GM12878 (cell line): ENCODE measurements around the gene KCNMB3. TPM values are rescaled to one million over a fixed set of nuclear protein-coding genes. Genes with fewer than 3 reads are reported as not detected.

Experiments used
- ATAC-seq: fragments of 200-7000 bp; cut with Tn5 transposase; 3 replicates; pipeline ENCODE4 v1.9.1; 2020; ENCODE audit warnings: mild to moderate bottlenecking, moderate library complexity
- BruUV-seq: library from RNA; stranded (reverse); fragments of 400-500 nt; replicated peaks from 2 replicates; lab custom pipeline; 2021; lab: Mats Ljungman, UMichigan
- CTCF ChIA-PET: fragments of 300-600 bp; sonication (Branson Sonifier 250); formaldehyde crosslinking; extraction: SDS; loops from one replicate; lab custom pipeline; 2021; ENCODE audit warnings: inconsistent platforms; lab: Yijun Ruan, JAX
- POLR2A ChIA-PET: fragments of 350-600 bp; formaldehyde crosslinking; extraction: SDS; loops from one replicate; lab custom pipeline; 2021; ENCODE audit warnings: inconsistent platforms; lab: Charles Lee
- RAD21 ChIA-PET: fragments of 300-600 bp; sonication (Branson Sonifier 250); formaldehyde crosslinking; loops from one replicate; lab custom pipeline; 2023; ENCODE audit warnings: antibody characterized with exemption; ENCODE audit not compliant: unreplicated experiment; lab: Charles Lee
- SMC1A ChIA-PET: fragments of 300-600 bp; sonication (Branson Sonifier 250); formaldehyde crosslinking; loops from one replicate; lab custom pipeline; 2023; ENCODE audit not compliant: unreplicated experiment, uncharacterized antibody; lab: Charles Lee
- DNase-seq: peaks from one replicate; pipeline ENCODE4 v3.0.0-alpha.2; 2011; ENCODE audit warnings: low read depth, low spot score
- FAIRE-seq: peaks from 3 replicates; lab custom pipeline; 2011; peaks lifted over from hg19 to GRCh38; lab: Jason Lieb, UNC
- H2AFZ ChIP-seq: 2 replicates; pipeline ENCODE4 v1.6.0; 2011; ENCODE audit warnings: low read depth, low read length, control low read depth; ENCODE audit not compliant: control insufficient read depth
- H3K27ac ChIP-seq: 2 replicates; pipeline ENCODE4 v1.5.1; 2011; ENCODE audit warnings: control low read depth; ENCODE audit not compliant: control insufficient read depth, insufficient read depth
- H3K27me3 ChIP-seq, 2 experiments: replicated peaks in 1 of 2; 2 replicates each; pipeline versions ENCODE4 v1.6.0 to v1.6.1; 2011; ENCODE audit warnings: low read length in 1 of 2; ENCODE audit not compliant: control insufficient read depth in 2 of 2, insufficient read depth in 2 of 2
- H3K36me3 ChIP-seq, 2 experiments: 2 replicates each; pipeline ENCODE4 v1.5.1; 2011; ENCODE audit warnings: low read length in 1 of 2; ENCODE audit not compliant: control insufficient read depth in 2 of 2, insufficient read depth in 2 of 2
- H3K4me1 ChIP-seq: 2 replicates; pipeline ENCODE4 v1.6.1; 2011; ENCODE audit warnings: mild to moderate bottlenecking, low read length, moderate library complexity, mixed read lengths; ENCODE audit not compliant: control insufficient read depth, insufficient read depth
- H3K4me2 ChIP-seq: 2 replicates; pipeline ENCODE4 v1.6.0; 2011; ENCODE audit warnings: control low read depth; ENCODE audit not compliant: control insufficient read depth, insufficient read depth
- H3K4me3 ChIP-seq: fragments of 200-600 bp; sonication (generic); 2 replicates; pipeline ENCODE4 v1.5.1; 2016
- H3K79me2 ChIP-seq: 2 replicates; pipeline ENCODE4 v1.6.0; 2011; ENCODE audit warnings: low read length; ENCODE audit not compliant: control insufficient read depth, insufficient read depth
- H3K9ac ChIP-seq: 2 replicates; pipeline ENCODE4 v1.8.0; 2011; ENCODE audit warnings: low read length, control low read depth, mixed read lengths; ENCODE audit not compliant: control insufficient read depth, insufficient read depth
- H3K9me3 ChIP-seq: replicated peaks from 3 replicates; pipeline ENCODE4 v1.5.1; 2011; ENCODE audit warnings: mild to moderate bottlenecking, low read length; ENCODE audit not compliant: control insufficient read depth, insufficient read depth
- H4K20me1 ChIP-seq: 2 replicates; pipeline ENCODE4 v1.6.0; 2011; ENCODE audit not compliant: control insufficient read depth, insufficient read depth
- CREB1 ChIP-seq: IDR thresholded peaks from 2 replicates; pipeline ENCODE4 v1.6.1; 2012; ENCODE audit warnings: low read depth, mild to moderate bottlenecking, inconsistent platforms
- EGR1 ChIP-seq, 2 experiments: IDR thresholded peaks; 1 replicate in 1 of 2; 2 replicates in 1 of 2; pipeline ENCODE4 v1.6.1; 2011 to 2012; ENCODE audit warnings: low read depth in 2 of 2, low read length in 2 of 2, borderline replicate concordance in 1 of 2, mild to moderate bottlenecking in 1 of 2, moderate library complexity in 1 of 2
- KLF5 ChIP-seq: fragments of 450-650 bp; IDR thresholded peaks from 2 replicates; pipeline ENCODE4 v1.6.1; 2014; ENCODE audit warnings: mild to moderate bottlenecking; ENCODE audit not compliant: partially characterized antibody
- MYB ChIP-seq: fragments of 150-350 bp; IDR thresholded peaks from 2 replicates; pipeline ENCODE4 v1.6.1; 2014; ENCODE audit warnings: mild to moderate bottlenecking, low read depth, low read length, borderline replicate concordance
- POU2F2 ChIP-seq: IDR thresholded peaks from 3 replicates; pipeline ENCODE4 v1.6.1; 2011; ENCODE audit warnings: low read depth, mild to moderate bottlenecking, low read length, borderline replicate concordance
- TARDBP ChIP-seq: IDR thresholded peaks from 2 replicates; pipeline ENCODE4 v1.6.1; 2016; ENCODE audit warnings: borderline replicate concordance
- WGBS: methylation state at CpG from one replicate; pipeline ENCODE4 v1.1.6; 2016; ENCODE audit warnings: low lambda C conversion rate; ENCODE audit not compliant: insufficient replicate concordance, insufficient coverage; ENCODE audit errors: missing lambda C conversion rate; 5-methylcytosine and 5-hydroxymethylcytosine counted together
- in situ Hi-C: fragments of 300-500 bp; cut with MboI; formaldehyde crosslinking; loops from 9 replicates; pipeline ENCODE4 v1.14.3; 2018; ENCODE audit warnings: mixed read lengths
- intact Hi-C: fragments of 100-400 bp; cut with micrococcal nuclease; formaldehyde crosslinking; loops from one replicate; pipeline ENCODE4 v1.14.2; 2022; ENCODE audit not compliant: unreplicated experiment
- polyA plus RNA-seq, 11 experiments: library from polyadenylated mRNA; depleted of rRNA in 4 of 11; unstranded in 6 of 11; stranded (reverse) in 5 of 11; fragments of >200 nt; fragmentation: Nextera tagmentation in 4 of 11; fragmentation: Illumina TruSeq in 1 of 11; extraction: Ambion mirVana in 4 of 11; extraction: Trizol in 1 of 11; gene quantifications; 1 replicate in 1 of 11; 2 replicates in 10 of 11; pipeline versions ENCODE4 v1.2.1 to v1.2.3, GENCODE V29; 2011 to 2016; ENCODE audit warnings: inconsistent platforms in 2 of 11, missing spikeins in 2 of 11, low read depth in 1 of 11
- total RNA-seq, 4 experiments: library from RNA; depleted of rRNA in 3 of 4; stranded (reverse); fragments of >200 nt in 3 of 4; fragmentation: Illumina TruSeq in 1 of 4; extraction: Trizol in 1 of 4; gene quantifications; 2 replicates each; pipeline versions ENCODE4 v1.2.1 to v1.2.3, GENCODE V29; 2013 to 2021
- TF ChIP-seq, protein P1 (sequence below): IDR thresholded peaks from 2 replicates; pipeline ENCODE4 v1.6.1; 2011; ENCODE audit warnings: borderline replicate concordance, low read depth, mild to moderate bottlenecking, moderate library complexity, mixed read lengths, low read length; ENCODE audit not compliant: insufficient read depth; ENCODE audit errors: extremely low read length
- TF ChIP-seq, protein P2 (sequence below): IDR thresholded peaks from 2 replicates; pipeline ENCODE4 v1.6.1; 2011; ENCODE audit warnings: low read depth, low read length, improper control_type of control experiment, borderline replicate concordance
- TF ChIP-seq, protein P3 (sequence below): fragments of 450-650 bp; IDR thresholded peaks from 2 replicates; pipeline ENCODE4 v1.6.1; 2018; ENCODE audit warnings: borderline replicate concordance, mild to moderate bottlenecking; ENCODE audit not compliant: partially characterized antibody
- TF ChIP-seq, protein P4 (sequence below): fragments of 450-650 bp; IDR thresholded peaks from 2 replicates; pipeline ENCODE4 v1.6.1; 2018; ENCODE audit warnings: mild to moderate bottlenecking, low read depth, moderate library complexity; ENCODE audit not compliant: partially characterized antibody
- TF ChIP-seq, protein P5 (sequence below): fragments of 450-650 bp; IDR thresholded peaks from 2 replicates; pipeline ENCODE4 v1.6.1; 2017; ENCODE audit warnings: antibody characterized with exemption, mild to moderate bottlenecking, moderate library complexity

KCNMB3 gene
- total and polyA plus RNA-seq, 10 of the 15 experiments (the other 5 are each of a cell fraction or from before 2014, with no cell fraction given) = 0.20 to 4.6 (median 2.2) TPM

DNA sequence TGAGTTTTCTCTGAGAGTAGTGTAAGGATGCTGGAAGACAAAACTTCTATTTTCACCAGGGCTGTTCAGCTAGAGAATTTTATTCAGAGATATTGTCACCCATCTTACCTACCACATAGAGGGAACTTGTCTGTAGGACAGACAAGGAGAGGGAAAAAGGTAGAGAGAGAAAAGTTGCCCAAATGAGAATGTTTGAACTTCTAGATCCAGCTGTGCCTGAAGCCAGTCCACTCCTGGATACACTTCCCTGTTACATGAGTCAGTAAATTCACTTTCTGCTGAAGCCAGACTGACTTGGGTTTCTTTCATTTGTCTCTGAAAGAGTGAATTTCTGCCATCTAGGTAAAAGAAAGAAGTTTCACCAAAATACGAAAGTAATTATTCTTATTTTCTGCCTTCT, 27.2 kb upstream of the KCNMB3 start (continued):
- TF ChIP-seq, protein P1, sequence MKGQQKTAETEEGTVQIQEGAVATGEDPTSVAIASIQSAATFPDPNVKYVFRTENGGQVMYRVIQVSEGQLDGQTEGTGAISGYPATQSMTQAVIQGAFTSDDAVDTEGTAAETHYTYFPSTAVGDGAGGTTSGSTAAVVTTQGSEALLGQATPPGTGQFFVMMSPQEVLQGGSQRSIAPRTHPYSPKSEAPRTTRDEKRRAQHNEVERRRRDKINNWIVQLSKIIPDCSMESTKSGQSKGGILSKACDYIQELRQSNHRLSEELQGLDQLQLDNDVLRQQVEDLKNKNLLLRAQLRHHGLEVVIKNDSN = no peak
- TF ChIP-seq EGR1 (IDR thresholded peaks at IDR 0.05; ENCODE audit: borderline replicate concordance in 1 of 2, low read depth in 2 of 2, low read length in 2 of 2) (no peak), POU2F2 (no peak), CREB1 (no peak)

DNA sequence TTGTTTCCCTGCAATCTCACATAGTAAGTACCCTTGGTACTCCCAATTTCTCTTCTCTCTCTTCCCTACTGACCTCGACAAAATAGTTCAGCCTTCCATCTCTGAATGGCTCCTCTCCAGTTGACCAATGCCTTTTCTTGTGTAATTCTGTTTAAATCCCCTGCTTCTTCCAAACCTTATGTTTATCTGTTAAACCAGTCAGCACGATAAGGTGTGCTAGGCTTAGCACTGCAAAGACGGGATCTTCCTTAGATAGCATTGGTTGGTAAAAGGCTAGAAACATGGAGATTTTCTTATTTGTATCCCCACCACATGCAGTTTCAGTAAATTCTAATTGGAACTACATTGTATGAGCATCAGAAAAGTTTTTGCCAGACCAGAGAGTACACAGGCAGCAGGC, 25.8 kb upstream of the KCNMB3 start:
- no peak for ATAC-seq
- Histone ChIP-seq H3K4me2 (no peak overlapping the region), H3K4me3 (no peak overlapping the region), H3K36me3 (no peaks in the 10 kb centered on the region), H4K20me1 (no peaks in the 10 kb centered on the region), H3K9me3 (no peaks in the 10 kb centered on the region), H2AFZ (no peak overlapping the region), H3K27ac (no peak overlapping the region), H3K79me2 (no peaks in the 10 kb centered on the region), H3K9ac (no peak overlapping the region), H3K27me3 (no peaks in the 10 kb centered on the region), H3K4me1 (no peaks in the 10 kb centered on the region)
- no peak for FAIRE-seq
- CTCF ChIA-PET = interaction anchor here (1.0 kb wide), 1 partner anchor 22 kb away, joined by 5 read pairs; no protein-coding TSS in a partner anchor
- POLR2A ChIA-PET = interaction anchor here (0.7 kb wide), 1 partner anchor 32 kb away, joined by 3 read pairs; no protein-coding TSS in a partner anchor
- intact Hi-C loops (no loop called here), in situ Hi-C loops (no loop called here)
- no TSS peak for BruUV-seq
- SMC1A ChIA-PET = interaction anchor here (2.2 kb wide), 1 partner anchor 15 kb away, joined by 6 read pairs; no protein-coding TSS in a partner anchor
- DNase-seq = no peak
- RAD21 ChIA-PET = interaction anchor here (0.7 kb wide), 1 partner anchor 18 kb away, joined by 4 read pairs; no protein-coding TSS in a partner anchor
- WGBS = 76% methylated on average over 3 of the region's 3 CpGs
- TF ChIP-seq KLF5 (no peak), TARDBP (no peak), MYB (no peak)
- TF ChIP-seq, protein P2, sequence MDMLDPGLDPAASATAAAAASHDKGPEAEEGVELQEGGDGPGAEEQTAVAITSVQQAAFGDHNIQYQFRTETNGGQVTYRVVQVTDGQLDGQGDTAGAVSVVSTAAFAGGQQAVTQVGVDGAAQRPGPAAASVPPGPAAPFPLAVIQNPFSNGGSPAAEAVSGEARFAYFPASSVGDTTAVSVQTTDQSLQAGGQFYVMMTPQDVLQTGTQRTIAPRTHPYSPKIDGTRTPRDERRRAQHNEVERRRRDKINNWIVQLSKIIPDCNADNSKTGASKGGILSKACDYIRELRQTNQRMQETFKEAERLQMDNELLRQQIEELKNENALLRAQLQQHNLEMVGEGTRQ = no peak
- TF ChIP-seq, protein P3, sequence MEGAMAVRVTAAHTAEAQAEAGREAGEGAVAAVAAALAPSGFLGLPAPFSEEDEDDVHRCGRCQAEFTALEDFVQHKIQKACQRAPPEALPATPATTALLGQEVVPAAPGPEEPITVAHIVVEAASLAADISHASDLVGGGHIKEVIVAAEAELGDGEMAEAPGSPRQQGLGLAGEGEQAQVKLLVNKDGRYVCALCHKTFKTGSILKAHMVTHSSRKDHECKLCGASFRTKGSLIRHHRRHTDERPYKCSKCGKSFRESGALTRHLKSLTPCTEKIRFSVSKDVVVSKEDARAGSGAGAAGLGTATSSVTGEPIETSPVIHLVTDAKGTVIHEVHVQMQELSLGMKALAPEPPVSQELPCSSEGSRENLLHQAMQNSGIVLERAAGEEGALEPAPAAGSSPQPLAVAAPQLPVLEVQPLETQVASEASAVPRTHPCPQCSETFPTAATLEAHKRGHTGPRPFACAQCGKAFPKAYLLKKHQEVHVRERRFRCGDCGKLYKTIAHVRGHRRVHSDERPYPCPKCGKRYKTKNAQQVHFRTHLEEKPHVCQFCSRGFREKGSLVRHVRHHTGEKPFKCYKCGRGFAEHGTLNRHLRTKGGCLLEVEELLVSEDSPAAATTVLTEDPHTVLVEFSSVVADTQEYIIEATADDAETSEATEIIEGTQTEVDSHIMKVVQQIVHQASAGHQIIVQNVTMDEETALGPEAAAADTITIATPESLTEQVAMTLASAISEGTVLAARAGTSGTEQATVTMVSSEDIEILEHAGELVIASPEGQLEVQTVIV = no peak
- TF ChIP-seq, protein P4, sequence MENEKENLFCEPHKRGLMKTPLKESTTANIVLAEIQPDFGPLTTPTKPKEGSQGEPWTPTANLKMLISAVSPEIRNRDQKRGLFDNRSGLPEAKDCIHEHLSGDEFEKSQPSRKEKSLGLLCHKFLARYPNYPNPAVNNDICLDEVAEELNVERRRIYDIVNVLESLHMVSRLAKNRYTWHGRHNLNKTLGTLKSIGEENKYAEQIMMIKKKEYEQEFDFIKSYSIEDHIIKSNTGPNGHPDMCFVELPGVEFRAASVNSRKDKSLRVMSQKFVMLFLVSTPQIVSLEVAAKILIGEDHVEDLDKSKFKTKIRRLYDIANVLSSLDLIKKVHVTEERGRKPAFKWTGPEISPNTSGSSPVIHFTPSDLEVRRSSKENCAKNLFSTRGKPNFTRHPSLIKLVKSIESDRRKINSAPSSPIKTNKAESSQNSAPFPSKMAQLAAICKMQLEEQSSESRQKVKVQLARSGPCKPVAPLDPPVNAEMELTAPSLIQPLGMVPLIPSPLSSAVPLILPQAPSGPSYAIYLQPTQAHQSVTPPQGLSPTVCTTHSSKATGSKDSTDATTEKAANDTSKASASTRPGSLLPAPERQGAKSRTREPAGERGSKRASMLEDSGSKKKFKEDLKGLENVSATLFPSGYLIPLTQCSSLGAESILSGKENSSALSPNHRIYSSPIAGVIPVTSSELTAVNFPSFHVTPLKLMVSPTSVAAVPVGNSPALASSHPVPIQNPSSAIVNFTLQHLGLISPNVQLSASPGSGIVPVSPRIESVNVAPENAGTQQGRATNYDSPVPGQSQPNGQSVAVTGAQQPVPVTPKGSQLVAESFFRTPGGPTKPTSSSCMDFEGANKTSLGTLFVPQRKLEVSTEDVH = no peak
- TF ChIP-seq, protein P5, sequence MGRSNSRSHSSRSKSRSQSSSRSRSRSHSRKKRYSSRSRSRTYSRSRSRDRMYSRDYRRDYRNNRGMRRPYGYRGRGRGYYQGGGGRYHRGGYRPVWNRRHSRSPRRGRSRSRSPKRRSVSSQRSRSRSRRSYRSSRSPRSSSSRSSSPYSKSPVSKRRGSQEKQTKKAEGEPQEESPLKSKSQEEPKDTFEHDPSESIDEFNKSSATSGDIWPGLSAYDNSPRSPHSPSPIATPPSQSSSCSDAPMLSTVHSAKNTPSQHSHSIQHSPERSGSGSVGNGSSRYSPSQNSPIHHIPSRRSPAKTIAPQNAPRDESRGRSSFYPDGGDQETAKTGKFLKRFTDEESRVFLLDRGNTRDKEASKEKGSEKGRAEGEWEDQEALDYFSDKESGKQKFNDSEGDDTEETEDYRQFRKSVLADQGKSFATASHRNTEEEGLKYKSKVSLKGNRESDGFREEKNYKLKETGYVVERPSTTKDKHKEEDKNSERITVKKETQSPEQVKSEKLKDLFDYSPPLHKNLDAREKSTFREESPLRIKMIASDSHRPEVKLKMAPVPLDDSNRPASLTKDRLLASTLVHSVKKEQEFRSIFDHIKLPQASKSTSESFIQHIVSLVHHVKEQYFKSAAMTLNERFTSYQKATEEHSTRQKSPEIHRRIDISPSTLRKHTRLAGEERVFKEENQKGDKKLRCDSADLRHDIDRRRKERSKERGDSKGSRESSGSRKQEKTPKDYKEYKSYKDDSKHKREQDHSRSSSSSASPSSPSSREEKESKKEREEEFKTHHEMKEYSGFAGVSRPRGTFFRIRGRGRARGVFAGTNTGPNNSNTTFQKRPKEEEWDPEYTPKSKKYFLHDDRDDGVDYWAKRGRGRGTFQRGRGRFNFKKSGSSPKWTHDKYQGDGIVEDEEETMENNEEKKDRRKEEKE = no peak
